ENCODE measurements around the gene GJC1. TPM values are rescaled to one million over a fixed set of nuclear protein-coding genes. Genes with fewer than 3 reads are reported as not detected.

GJC1 gene
- total RNA-seq, 1 experiment from 2014 or later: 31.6 TPM

DNA sequence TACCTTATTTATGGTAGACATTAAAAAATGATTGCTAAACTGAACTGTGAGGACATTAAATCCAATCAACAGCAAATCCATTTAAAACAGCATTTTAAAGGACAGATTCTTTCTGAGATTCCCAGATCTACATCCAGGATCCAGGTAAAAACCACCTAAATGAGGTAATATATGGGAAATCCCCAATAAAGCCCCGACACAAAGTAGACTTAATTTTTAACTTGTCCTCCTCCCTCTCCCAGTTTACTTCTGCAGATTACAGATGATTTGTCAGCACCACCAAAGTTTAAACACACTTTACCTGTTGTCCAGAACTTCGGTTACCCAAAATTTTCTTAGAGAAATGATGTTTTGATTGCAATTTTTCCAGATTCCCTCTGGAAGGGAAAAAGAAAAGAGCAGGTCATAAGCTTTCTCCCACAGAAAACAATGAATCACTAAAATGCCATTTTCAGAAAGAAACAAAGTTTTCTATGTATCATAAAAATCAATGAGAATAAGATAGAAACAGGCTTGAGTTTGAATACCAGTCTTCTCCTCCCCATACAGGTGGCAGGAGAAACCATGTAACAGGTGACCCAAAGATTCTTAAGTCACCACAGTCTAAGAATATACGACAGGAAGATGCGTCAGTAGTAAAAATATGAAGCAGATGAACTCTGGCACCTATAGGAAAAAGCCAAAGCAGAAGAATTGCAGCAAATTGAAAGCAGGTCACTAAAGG, 22.8 kb downstream of the GJC1 start:
- Histone ChIP-seq H3K27ac (ENCODE audit: low read depth, low read length, poor library complexity, severe bottlenecking) (no peak overlapping the region), H3K9me3 (ENCODE audit: low read depth, low read length, poor library complexity, severe bottlenecking) (no peaks in the 10 kb centered on the region), H3K27me3 (replicated peaks; ENCODE audit: insufficient read depth, low read depth, low read length, poor library complexity) (no peaks in the 10 kb centered on the region), H3K4me1 (ENCODE audit: insufficient read depth, low read length, poor library complexity, severe bottlenecking) (no peaks in the 10 kb centered on the region), H3K4me3 (ENCODE audit: low read depth, low read length, poor library complexity, severe bottlenecking) (no peak overlapping the region), H3K36me3 (ENCODE audit: insufficient read depth, low read length, poor library complexity, severe bottlenecking) (peaks cover 15% of the 10 kb centered on the region)
- no TSS peak for BruUV-seq (replicated peaks)
- POLR2A ChIA-PET (ENCODE audit: low non-redundant PET): interaction anchor here (0.6 kb wide), 2 partner anchors 21 to 78 kb away, joined by 3 read pairs; no protein-coding TSS in a partner anchor
- TF ChIP-seq, protein P1, sequence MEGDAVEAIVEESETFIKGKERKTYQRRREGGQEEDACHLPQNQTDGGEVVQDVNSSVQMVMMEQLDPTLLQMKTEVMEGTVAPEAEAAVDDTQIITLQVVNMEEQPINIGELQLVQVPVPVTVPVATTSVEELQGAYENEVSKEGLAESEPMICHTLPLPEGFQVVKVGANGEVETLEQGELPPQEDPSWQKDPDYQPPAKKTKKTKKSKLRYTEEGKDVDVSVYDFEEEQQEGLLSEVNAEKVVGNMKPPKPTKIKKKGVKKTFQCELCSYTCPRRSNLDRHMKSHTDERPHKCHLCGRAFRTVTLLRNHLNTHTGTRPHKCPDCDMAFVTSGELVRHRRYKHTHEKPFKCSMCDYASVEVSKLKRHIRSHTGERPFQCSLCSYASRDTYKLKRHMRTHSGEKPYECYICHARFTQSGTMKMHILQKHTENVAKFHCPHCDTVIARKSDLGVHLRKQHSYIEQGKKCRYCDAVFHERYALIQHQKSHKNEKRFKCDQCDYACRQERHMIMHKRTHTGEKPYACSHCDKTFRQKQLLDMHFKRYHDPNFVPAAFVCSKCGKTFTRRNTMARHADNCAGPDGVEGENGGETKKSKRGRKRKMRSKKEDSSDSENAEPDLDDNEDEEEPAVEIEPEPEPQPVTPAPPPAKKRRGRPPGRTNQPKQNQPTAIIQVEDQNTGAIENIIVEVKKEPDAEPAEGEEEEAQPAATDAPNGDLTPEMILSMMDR (conservative IDR thresholded peaks at IDR 0.05; ENCODE audit: low read depth, low read length): no peak
- no peak for TF ChIP-seq EZH2 (IDR thresholded peaks at IDR 0.05; ENCODE audit: borderline replicate concordance, low read depth, low read length, poor library complexity, severe bottlenecking)
- DNase-seq (ENCODE audit: low spot score): no peak
- CTCF ChIA-PET: no interaction called here
- intact Hi-C loops (cut with micrococcal nuclease; ENCODE audit: unreplicated experiment): no loop called here

DNA sequence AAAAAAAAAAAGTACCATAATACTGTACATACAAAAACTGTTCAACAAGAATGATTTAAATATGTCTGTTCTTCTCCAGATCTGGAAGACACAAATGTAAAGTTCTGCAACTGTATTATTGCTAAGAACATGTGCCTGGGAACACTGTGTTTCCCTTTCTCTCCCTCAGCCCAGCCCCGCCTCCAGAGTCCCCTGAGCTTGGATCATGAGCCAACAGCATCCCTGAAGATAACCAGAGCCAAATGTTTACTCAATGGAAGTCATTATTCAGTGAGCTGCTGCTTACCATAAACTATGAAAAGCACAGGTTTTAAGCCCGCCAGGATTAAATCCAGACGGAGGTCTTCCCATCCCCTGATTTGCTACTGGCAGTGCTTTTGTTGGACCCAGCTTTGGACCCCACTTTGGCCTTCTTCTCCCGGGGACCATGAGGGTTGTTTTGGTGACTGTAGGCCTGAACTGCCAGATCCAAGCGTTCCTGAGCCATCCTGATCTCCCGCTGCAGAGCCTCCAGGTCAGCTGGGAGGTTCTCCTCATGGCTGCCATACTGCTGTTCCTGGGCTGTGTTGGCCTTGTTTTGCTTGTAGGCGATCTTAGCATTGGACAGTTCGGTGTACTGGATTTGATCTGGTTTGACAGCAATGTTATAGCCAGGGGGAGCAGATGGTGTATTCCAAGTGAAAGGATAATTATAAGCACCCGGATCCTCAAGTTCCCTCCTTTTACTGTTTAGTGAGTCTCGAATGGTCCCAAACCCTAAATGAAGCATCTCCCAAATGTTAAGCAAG, 25.6 kb downstream of the GJC1 start:
- no TSS peak for BruUV-seq (replicated peaks)
- peaks cover 20% of the 10 kb centered on the region for H3K36me3 ChIP-seq (ENCODE audit: insufficient read depth, low read length, poor library complexity, severe bottlenecking)
- no peaks in the 10 kb centered on the region for H3K9me3 ChIP-seq (ENCODE audit: low read depth, low read length, poor library complexity, severe bottlenecking)
- no peak for TF ChIP-seq EZH2 (IDR thresholded peaks at IDR 0.05; ENCODE audit: borderline replicate concordance, low read depth, low read length, poor library complexity, severe bottlenecking)
- TF ChIP-seq, protein P1 (conservative IDR thresholded peaks at IDR 0.05; ENCODE audit: low read depth, low read length): no peak
- intact Hi-C loops (cut with micrococcal nuclease; ENCODE audit: unreplicated experiment): no loop called here
- H3K4me1 ChIP-seq (ENCODE audit: insufficient read depth, low read length, poor library complexity, severe bottlenecking): no peaks in the 10 kb centered on the region
- ChIA-PET CTCF (interaction anchor here (0.5 kb wide), 1 partner anchor 393 kb away, joined by 3 read pairs; no protein-coding TSS in a partner anchor), POLR2A (ENCODE audit: low non-redundant PET) (no interaction called here)
- H3K4me3 ChIP-seq (ENCODE audit: low read depth, low read length, poor library complexity, severe bottlenecking): no peak overlapping the region
- no peak for DNase-seq (ENCODE audit: low spot score)
- no peaks in the 10 kb centered on the region for H3K27me3 ChIP-seq (replicated peaks; ENCODE audit: insufficient read depth, low read depth, low read length, poor library complexity)
- H3K27ac ChIP-seq (ENCODE audit: low read depth, low read length, poor library complexity, severe bottlenecking): no peak overlapping the region

DNA sequence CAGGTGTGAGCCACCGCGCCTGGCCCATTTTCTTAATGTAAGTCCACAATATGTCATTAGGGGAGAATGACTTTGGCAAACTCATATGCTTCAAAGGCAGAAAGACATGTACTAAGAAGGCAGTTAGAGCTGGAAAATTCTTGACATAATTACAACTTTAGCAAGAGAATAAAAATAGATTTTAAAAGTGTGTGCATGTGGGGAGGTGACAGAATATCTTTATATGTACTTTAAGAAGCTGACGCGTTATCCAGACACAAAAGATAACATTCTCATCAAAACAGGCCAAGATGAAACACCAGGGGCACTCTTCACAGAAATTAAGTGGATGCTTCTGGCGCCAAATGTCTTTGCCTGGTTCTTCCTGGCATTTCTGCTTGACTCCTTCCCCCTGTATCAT, 28.2 kb downstream of the GJC1 start:
- CTCF ChIA-PET: no interaction called here
- no peak for DNase-seq (ENCODE audit: low spot score)
- POLR2A ChIA-PET (ENCODE audit: low non-redundant PET): no interaction called here
- no TSS peak for BruUV-seq (replicated peaks)
- Histone ChIP-seq H3K27me3 (replicated peaks; ENCODE audit: insufficient read depth, low read depth, low read length, poor library complexity) (no peaks in the 10 kb centered on the region), H3K27ac (ENCODE audit: low read depth, low read length, poor library complexity, severe bottlenecking) (no peak overlapping the region), H3K9me3 (ENCODE audit: low read depth, low read length, poor library complexity, severe bottlenecking) (no peaks in the 10 kb centered on the region), H3K4me3 (ENCODE audit: low read depth, low read length, poor library complexity, severe bottlenecking) (no peak overlapping the region), H3K36me3 (ENCODE audit: insufficient read depth, low read length, poor library complexity, severe bottlenecking) (peaks cover 20% of the 10 kb centered on the region), H3K4me1 (ENCODE audit: insufficient read depth, low read length, poor library complexity, severe bottlenecking) (no peaks in the 10 kb centered on the region)
- TF ChIP-seq EZH2 (IDR thresholded peaks at IDR 0.05; ENCODE audit: borderline replicate concordance, low read depth, low read length, poor library complexity, severe bottlenecking): no peak
- TF ChIP-seq, protein P1 (conservative IDR thresholded peaks at IDR 0.05; ENCODE audit: low read depth, low read length): no peak
- intact Hi-C loops (cut with micrococcal nuclease; ENCODE audit: unreplicated experiment): no loop called here
